AG08396 (cell line): ENCODE measurements around the gene PPP4R2.

Experiments
- DNase-seq: peaks from one replicate; pipeline ENCODE4 v3.0.0; 2012; ENCODE audit warnings: low spot score, mixed read lengths

The PPP4R2 gene

DNA sequence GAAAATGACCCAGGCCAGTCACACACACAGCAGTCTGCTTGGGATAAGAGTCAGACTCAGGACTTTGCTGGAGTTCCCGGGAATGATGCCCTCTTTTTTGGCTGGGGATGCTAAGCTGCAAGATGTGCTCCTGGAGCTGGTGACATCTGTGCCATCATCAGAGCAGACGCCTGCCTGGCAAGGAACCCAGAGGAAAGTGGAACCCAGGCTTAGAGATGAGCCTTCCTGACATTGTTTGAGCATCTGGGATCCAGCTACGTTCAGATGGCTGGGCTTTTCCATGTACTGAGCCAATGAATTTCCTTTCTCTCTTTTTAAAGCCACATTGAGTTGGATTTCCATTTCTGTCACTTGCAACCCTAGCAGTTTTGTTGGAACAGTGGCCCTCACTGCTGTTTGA lies 118.1 kb downstream of the PPP4R2 start:
- no peak for DNase-seq

DNA sequence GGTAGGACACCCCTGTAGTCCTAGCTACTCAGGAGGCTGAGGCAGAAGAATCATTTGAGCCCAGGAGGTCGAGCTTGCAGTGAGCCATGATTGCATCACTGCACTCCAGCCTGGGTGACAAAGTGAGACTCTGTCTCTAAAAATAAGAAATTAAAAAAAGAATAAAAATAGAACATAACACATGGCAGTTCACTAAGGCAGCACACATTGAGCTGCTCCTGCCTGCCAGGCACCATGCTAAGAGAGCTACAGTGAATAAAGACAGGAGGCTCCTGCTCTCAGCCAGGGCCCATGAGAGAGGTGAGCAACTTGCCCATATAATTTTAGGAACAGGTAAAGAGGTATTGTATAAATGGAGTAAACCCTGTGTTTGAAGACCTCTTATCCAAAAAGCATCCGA lies 119.2 kb downstream of the PPP4R2 start:
- DNase-seq: no peak
